ENCODE data around the gene CCDC148.
"Not testable (repeated sequence)": the region's sequence is repeated elsewhere in the genome, so short reads cannot be mapped to it uniquely, and the experiment has no call there.

Gene CCDC148

GRCh38 chr2:158291544-158292180 lies 164.9 kb downstream of the CCDC148 start:
- DNase-seq (ENCODE audit: low read depth in 2 of 2), result no peak

GRCh38 chr2:158290225-158290624 lies 166.3 kb downstream of the CCDC148 start:
- no peak for DNase-seq (ENCODE audit: low read depth in 2 of 2)

GRCh38 chr2:158276619-158277471 lies 179.7 kb downstream of the CCDC148 start:
- no peak for DNase-seq (ENCODE audit: low read depth in 2 of 2)

GRCh38 chr2:158273791-158274190 lies 182.8 kb downstream of the CCDC148 start:
- no peak for DNase-seq (ENCODE audit: low read depth in 2 of 2)

- DNase-seq (ENCODE audit: low read depth in 2 of 2), result no peak
Measured at GRCh38 chr2:158270536-158270935, 186.0 kb downstream of the CCDC148 start.

- DNase-seq (ENCODE audit: low read depth in 2 of 2), result no peak
Measured at GRCh38 chr2:158269143-158269542, 187.4 kb downstream of the CCDC148 start.

GRCh38 chr2:158266111-158266510 lies 190.4 kb downstream of the CCDC148 start:
- DNase-seq (ENCODE audit: low read depth in 2 of 2), result no peak

- no peak for DNase-seq (ENCODE audit: low read depth in 2 of 2)
Measured at GRCh38 chr2:158255257-158255656, 201.3 kb downstream of the CCDC148 start.

- DNase-seq (ENCODE audit: low read depth in 2 of 2), result no peak
Measured at GRCh38 chr2:158253170-158253569, 203.4 kb downstream of the CCDC148 start.

- no peak for DNase-seq (ENCODE audit: low read depth in 2 of 2)
Measured at GRCh38 chr2:158251356-158251755, 205.2 kb downstream of the CCDC148 start.

- DNase-seq (ENCODE audit: low read depth in 2 of 2), result no peak
Measured at GRCh38 chr2:158243392-158243791, 213.2 kb downstream of the CCDC148 start.

GRCh38 chr2:158242280-158242679 lies 214.3 kb downstream of the CCDC148 start:
- no peak for DNase-seq (ENCODE audit: low read depth in 2 of 2)

GRCh38 chr2:158240975-158241374 lies 215.6 kb downstream of the CCDC148 start:
- no peak for DNase-seq (ENCODE audit: low read depth in 2 of 2)

GRCh38 chr2:158239271-158239670 lies 217.3 kb downstream of the CCDC148 start:
- DNase-seq (ENCODE audit: low read depth in 2 of 2), result no peak

GRCh38 chr2:158234497-158234896 lies 222.1 kb downstream of the CCDC148 start:
- DNase-seq (ENCODE audit: low read depth in 2 of 2), result no peak

GRCh38 chr2:158232476-158232875 lies 224.1 kb downstream of the CCDC148 start:
- no peak for DNase-seq (ENCODE audit: low read depth in 2 of 2)

- no peak for DNase-seq (ENCODE audit: low read depth in 2 of 2)
Measured at GRCh38 chr2:158228943-158229508, 227.5 kb downstream of the CCDC148 start.

- DNase-seq (ENCODE audit: low read depth in 2 of 2), result not testable (repeated sequence)
Measured at GRCh38 chr2:158223066-158223465, 233.5 kb downstream of the CCDC148 start.

GRCh38 chr2:158221063-158222020 lies 235.2 kb downstream of the CCDC148 start:
- no peak for DNase-seq (ENCODE audit: low read depth in 2 of 2)

GRCh38 chr2:158217593-158217992 lies 239.0 kb downstream of the CCDC148 start:
- DNase-seq (ENCODE audit: low read depth in 2 of 2), result no peak

- no peak for DNase-seq (ENCODE audit: low read depth in 2 of 2)
Measured at GRCh38 chr2:158214431-158214830, 242.1 kb downstream of the CCDC148 start.

- no peak for DNase-seq (ENCODE audit: low read depth in 2 of 2)
Measured at GRCh38 chr2:158213773-158214172, 242.8 kb downstream of the CCDC148 start.
